ENCODE measurements around the gene ZSWIM3. TPM values are rescaled to one million over a fixed set of nuclear protein-coding genes. Genes with fewer than 3 reads are reported as not detected.

ZSWIM3 gene
- total and polyA plus RNA-seq, 2 of the 13 experiments (the other 11 are each of a cell fraction or from before 2014, with no cell fraction given) = 5.2 to 5.8 TPM

- TF ChIP-seq ZNF225 (CRISPR knock-in tag; IDR thresholded peaks at IDR 0.05) (no peak), ZNF770 (CRISPR knock-in tag; IDR thresholded peaks at IDR 0.05) (no peak), ZNF605 (CRISPR knock-in tag; IDR thresholded peaks at IDR 0.05) (peak; percentile 13; the same call in 1 of the 2 replicates), ZNF232 (CRISPR knock-in tag; IDR thresholded peaks at IDR 0.05; ENCODE audit: borderline replicate concordance) (peak; percentile 54; the same call in 1 of the 2 replicates), IKZF4 (CRISPR knock-in tag; IDR thresholded peaks at IDR 0.05; ENCODE audit: borderline replicate concordance, low read depth, not compliant biosample characterization) (no peak), MXD1 (CRISPR knock-in tag; IDR thresholded peaks at IDR 0.05) (no peak), DDIT3 (CRISPR knock-in tag; IDR thresholded peaks at IDR 0.05) (no peak), GPBP1L1 (CRISPR knock-in tag; IDR thresholded peaks at IDR 0.05) (no peak), SRSF1 (optimal IDR thresholded peaks at IDR 0.05; ENCODE audit: low read depth, low read length) (no peak), IRX3 (CRISPR knock-in tag; IDR thresholded peaks at IDR 0.05; ENCODE audit: borderline replicate concordance, low read depth) (no peak), PAF1 (CRISPR knock-in tag; IDR thresholded peaks at IDR 0.05) (no peak), ZNF546 (CRISPR knock-in tag; conservative IDR thresholded peaks at IDR 0.05) (no peak), ZBTB42 (CRISPR knock-in tag; IDR thresholded peaks at IDR 0.05) (no peak; the same call in 1 of the 2 replicates), SKI (IDR thresholded peaks at IDR 0.05; ENCODE audit: partially characterized antibody) (peak; percentile 31), POGK (CRISPR knock-in tag; conservative IDR thresholded peaks at IDR 0.05) (no peak), ZNF296 (CRISPR knock-in tag; conservative IDR thresholded peaks at IDR 0.05) (0 out of 2 replicates have a peak, but pooled peaks have one; percentile 46), ZEB1 (IDR thresholded peaks at IDR 0.05; ENCODE audit: insufficient replicate concordance, low read depth) (no peak), ZSCAN30 (CRISPR knock-in tag; IDR thresholded peaks at IDR 0.05) (no peak), ZBTB4 (CRISPR knock-in tag; IDR thresholded peaks at IDR 0.05; ENCODE audit: borderline replicate concordance) (no peak), HOXA9 (CRISPR knock-in tag; IDR thresholded peaks at IDR 0.05; ENCODE audit: borderline replicate concordance) (no peak), ZBTB21 (CRISPR knock-in tag; IDR thresholded peaks at IDR 0.05) (no peak)
Observed at GRCh38 chr20:45909336-45909808, 52.0 kb downstream of the ZSWIM3 start (continued).

All from HepG2 (cell line).